ENCODE measurements around the gene TBC1D14.
"Not testable (repeated sequence)": the region's sequence is repeated elsewhere in the genome, so short reads cannot be mapped to it uniquely, and the experiment has no call there.

TBC1D14 gene

DNA sequence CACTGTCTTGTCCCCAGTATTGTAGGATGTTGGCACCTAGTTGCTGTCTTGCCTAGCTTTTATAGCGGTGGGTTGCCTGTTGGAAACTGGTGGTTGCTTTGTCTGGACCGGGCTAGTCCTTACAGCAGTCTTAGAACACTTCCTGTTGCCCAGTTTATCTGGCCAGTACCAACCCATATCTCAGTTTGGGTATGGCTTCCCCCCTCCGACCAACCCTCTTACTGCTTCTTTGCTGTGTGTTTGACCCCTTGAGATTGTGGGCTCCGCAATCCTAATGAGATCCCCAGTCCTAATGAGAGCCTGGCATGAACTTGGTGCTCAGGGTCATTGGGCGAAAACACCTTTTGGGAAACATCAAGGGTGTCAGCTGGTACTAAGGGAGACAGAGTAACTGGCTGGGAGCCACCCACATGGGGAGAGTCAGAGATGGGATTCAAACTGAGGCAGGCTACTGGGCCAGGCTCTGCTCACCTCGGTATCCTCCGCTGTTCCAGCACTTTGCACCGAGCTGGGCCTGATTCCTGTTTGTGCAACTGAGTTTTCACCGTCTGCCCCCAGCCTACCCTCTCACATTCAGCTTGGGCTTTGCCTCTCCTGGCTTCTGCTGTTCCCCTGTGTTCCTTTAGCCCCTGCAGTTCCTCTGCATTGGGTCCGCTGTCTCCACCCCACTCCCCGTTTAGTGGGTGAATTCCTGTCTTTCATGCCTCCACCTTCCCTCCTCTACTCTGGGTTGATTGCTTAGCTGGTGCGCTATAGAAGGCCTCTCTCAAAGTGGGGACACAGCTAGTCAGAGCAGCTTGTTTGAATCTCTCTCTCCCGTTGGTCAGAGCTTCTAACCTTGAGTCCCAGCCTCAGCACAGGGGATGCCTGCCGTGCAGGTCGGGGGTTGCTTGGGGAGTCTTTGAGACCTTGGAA is 1.6 kb downstream of the TBC1D14 start:
- no peak for DNase-seq

GRCh38 chr4:6911917-6912316 is 2.3 kb downstream of the TBC1D14 start:
- not testable (repeated sequence) for DNase-seq

DNA sequence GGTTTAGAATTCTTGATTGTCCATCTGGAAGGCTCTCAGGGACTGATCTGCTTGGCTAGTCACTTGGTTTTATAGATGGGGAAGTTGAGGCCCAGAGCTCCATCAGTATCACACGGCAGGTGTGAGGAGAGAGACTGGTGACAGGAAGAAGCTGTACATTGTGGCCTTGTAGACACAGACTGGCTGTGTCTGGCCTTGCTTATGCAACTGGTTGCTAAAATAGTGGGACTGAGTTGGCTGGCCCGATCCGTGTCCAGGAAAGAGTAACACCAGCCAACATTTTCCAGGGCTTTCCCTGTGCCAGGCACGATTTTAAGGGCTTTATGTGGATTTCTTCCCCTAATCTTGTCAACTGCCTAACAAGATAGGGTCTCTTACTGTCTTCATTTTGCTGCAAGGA is 2.8 kb downstream of the TBC1D14 start:
- no peak for DNase-seq

- DNase-seq = no peak
These were observed 3.8 kb downstream of the TBC1D14 start for GRCh38 chr4:6913350-6913905.

DNA sequence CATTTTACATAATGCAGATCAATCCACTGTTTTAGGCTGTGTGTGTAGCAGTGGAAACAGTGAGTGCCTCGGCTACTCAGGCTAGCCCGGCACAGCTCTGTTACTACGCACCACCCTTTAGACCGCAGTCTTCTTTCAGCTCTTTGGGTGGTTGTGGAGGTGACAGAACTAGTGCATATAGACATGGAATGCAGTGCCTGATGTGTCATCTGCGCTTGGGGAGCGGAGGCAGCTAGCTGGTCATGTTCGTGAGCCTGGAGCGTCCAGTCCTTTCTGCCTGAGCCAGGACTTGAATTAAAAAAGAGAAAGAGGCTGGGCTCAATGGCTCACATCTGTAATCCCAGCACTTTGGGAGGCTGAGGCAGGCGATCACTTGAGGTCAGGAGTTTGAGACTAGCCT is 4.8 kb downstream of the TBC1D14 start:
- DNase-seq = no peak

DNA sequence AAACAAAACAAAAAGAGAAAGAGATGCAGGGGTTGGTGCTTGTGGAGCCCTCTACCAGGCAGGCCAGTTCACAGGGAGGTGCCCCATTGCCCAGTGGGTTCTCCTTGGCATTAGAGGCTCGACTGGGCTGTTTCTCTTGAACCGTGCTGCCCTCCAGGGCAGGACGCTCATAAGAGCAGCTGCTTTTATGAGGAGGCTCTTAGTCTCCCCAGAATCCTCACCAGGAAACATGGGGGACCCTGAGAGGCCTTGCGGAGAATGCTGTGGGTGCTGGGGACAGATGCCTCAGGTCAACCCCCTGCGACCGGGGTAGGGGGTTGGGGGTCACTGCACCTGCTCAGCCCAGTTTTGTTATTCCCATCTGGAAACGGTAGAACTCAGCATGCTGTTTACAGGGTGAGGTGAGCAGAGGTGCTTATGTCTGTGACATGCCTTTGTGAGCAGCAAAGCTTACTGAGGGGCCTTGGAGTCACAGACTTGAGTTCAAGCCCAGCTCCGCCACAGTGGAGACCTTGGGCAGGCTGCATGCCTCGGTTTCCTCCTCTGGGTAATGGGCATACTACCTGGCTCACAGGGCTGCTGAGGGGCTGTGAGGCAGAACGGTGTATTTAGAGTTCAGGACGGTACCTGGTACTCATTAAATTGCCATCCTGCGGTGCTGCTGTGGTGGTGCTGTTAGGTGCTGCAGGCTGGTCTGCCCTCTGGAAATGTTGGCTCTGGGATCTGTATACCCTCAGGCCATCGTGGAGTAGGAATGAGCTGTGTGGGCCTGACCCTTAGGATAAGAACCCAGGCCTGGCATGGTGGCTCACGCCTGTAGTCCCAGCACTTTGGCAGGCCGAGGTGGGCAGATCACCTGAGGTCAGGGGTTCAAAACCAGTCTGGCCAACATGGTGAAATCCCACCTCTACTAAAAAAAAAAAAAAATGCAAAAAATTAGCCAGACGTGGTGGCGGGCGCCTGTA is 5.7 kb downstream of the TBC1D14 start:
- no peak for DNase-seq

- no peak for DNase-seq
These were observed 6.5 kb downstream of the TBC1D14 start for GRCh38 chr4:6916069-6916586.

GRCh38 chr4:6916587-6917460 is 7.2 kb downstream of the TBC1D14 start:
- DNase-seq = no peak

- peak; percentile 30 for DNase-seq
These were observed 8.0 kb downstream of the TBC1D14 start for GRCh38 chr4:6917461-6918271.

DNA sequence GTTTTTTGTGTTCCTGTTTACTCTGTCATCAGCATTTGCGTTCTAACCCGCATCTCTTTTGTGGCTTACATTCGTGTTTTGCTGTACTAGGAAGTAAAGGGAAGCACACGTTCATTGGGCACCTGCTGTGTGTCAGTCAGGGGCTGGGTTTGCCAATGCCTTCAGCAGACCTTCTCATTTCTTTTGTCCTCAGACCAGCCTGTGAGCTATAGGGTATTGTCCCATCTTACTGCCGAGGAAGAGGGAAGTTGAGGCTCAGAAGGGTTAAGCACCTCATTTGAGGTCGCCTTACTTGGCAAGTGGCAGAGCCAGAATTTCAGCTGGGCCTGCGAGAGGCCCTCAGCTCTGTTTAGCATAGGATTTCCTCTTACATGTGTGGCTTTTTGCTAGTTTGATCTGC is 8.7 kb downstream of the TBC1D14 start:
- DNase-seq = no peak

DNA sequence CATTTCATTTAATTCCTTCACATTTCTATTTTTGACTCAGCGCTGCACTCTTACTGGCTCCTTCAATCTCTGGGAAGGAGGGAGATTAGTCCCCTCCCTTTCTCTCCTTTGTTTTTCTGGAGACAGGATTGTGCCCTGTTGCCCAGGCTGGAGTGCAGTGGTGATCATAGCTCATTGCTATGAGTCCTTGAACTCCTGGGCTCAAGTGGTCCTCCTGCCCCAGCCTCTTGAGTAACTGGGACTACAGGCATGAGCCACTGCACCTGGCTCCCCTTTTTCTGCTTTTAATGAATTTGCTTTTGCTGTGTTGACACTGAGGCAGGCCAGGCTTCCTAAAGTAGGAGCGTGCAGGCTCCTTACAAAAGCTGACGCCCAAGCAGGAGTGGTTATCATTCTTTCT is 10.5 kb downstream of the TBC1D14 start:
- no peak for DNase-seq

DNA sequence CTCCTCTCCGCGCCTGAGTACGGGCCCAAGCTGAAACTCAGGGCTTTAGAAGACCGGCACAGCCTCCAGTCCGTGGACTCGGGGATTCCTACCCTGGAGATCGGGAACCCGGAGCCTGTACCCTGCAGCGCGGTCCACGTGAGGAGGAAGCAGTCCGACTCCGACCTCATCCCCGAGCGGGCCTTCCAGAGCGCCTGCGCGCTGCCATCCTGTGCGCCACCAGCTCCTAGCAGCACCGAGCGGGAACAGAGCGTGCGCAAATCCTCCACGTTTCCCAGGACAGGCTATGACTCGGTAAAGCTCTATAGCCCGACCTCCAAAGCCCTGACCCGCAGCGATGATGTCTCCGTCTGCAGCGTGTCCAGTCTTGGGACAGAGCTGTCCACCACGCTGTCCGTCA is 13.9 kb downstream of the TBC1D14 start:
- DNase-seq = no peak

DNA sequence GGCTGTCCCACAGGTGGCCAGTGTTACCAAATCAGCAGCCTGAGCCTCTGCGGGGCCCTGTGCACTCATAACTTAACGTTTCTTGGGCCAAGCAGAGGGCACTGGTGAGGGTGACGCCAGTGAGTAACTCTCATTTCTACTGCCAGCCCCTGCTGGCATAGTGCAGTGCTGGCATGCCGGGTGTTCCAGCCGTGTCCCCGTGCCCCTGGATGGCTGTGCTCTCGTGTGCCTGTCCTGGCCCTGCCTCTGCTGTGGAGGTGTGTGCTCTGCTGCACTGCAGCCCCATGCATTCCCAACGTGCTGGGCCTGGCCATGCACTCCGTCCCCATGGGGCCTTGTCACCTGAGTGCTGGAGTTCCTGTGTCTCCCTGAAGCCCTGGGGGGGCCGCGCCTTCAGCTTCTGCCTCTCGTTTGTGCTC is 14.7 kb downstream of the TBC1D14 start:
- DNase-seq = no peak

GRCh38 chr4:6925357-6925836 is 15.8 kb downstream of the TBC1D14 start:
- no peak for DNase-seq

DNA sequence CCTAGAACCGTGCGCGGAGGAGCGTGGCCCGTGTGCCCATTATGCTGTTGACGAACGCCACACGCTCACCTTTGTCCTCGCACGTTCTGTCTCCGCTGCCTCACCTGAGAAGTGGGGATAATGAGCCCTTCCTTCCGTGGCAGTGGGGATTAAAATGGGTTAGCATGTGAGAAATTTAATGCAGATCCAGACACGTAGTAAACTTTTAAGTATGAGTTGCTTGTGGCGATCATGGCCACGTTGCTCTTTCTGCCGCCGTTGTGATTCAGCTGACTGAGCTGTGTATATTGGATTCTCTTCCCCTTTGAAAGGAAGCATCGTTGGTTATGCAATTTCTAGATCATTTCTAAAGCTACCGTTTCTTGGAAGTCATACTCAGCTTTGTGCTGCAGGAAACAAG is 16.5 kb downstream of the TBC1D14 start:
- DNase-seq = no peak

- DNase-seq = no peak
These were observed 17.3 kb downstream of the TBC1D14 start for GRCh38 chr4:6926681-6927478.

DNA sequence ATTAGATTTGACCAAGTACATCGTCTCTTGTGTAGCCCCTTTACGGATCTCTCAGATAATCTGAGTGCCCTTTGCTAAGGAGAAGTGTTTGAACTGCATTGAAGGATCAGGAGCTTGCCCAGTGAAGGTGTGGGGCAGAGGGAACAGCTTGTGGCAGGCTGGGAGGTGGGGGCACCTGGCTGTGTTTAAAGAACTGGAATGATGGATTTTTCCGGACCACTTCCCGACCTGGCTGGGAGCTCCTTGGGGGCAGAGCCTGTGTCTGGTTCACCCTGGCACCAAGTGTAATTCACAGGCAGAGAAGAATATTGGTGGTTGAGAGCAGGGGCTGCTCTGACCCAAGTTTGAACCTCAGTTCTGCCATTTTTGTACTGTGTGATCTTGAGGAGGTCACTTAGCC is 18.5 kb downstream of the TBC1D14 start:
- no peak for DNase-seq

GRCh38 chr4:6929339-6929811 is 19.7 kb downstream of the TBC1D14 start:
- no peak for DNase-seq

- DNase-seq = no peak
These were observed 20.3 kb downstream of the TBC1D14 start for GRCh38 chr4:6929812-6930464.

Data from NCI-H2107 (cell line).